ENCODE measurements around the gene CMBL.
"Not testable (repeated sequence)": the region's sequence is repeated elsewhere in the genome, so short reads cannot be mapped to it uniquely, and the experiment has no call there.

CMBL gene

GRCh38 chr5:10348258-10348657 lies 40.6 kb upstream of the CMBL start:
- no CpG with 5 or more reads among the region's 2 CpGs for WGBS (ENCODE audit: extremely low coverage, insufficient coverage, insufficient read length)

DNA sequence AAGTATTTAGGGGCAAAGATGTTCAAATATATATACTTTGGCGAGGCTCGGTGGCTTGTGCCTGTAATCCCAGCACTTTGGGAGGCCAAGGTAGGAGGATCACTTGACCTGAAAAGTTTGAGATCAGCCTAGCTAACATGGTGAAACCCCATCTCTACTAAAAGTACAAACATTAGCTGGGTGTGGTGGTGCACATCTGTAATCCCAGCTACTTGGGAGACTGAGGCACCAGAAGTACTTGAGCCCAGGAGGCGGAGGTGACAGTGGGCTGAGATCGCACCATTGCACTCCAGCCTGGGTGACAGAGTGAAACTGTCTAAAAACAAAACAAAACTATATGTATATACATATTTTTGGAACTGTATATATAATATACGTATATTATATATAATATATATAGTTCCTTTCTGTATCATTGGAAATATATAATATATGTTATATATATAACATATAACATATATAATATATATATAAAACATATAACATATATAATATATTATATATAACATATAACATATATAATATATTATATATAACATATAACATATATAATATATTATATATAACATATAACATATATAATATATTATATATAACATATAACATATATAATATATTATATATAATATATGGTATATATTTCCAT lies 36.9 kb upstream of the CMBL start:
- H3K9ac ChIP-seq (ENCODE audit: low read length); H2BK12ac ChIP-seq (ENCODE audit: low read length); H4K12ac ChIP-seq (ENCODE audit: low read depth, low read length); H3K4ac ChIP-seq (ENCODE audit: low read depth, low read length); H3K23ac ChIP-seq (ENCODE audit: low read length); H3K27ac ChIP-seq (ENCODE audit: low read depth, low read length); H2BK5ac ChIP-seq (ENCODE audit: low read depth, low read length, poor library complexity); H3K79me2 ChIP-seq (ENCODE audit: control insufficient read depth, insufficient read depth, low read length, poor library complexity); H2AFZ ChIP-seq (ENCODE audit: insufficient read depth, low read length, poor library complexity); H3K18ac ChIP-seq (ENCODE audit: low read length); H3K14ac ChIP-seq (ENCODE audit: low read length); H3K4me1 ChIP-seq (ENCODE audit: control insufficient read depth in 1 of 2, insufficient read depth in 2 of 2, low read length in 2 of 2); H3K9me3 ChIP-seq (ENCODE audit: insufficient read depth, low read depth, low read length); H3K4me2 ChIP-seq (ENCODE audit: low read length); H3K4me3 ChIP-seq (ENCODE audit: low read depth, low read length); H2BK120ac ChIP-seq (ENCODE audit: insufficient read depth, low read length, poor library complexity); DNase-seq; H4K8ac ChIP-seq (ENCODE audit: low read depth, low read length); H3K79me1 ChIP-seq (ENCODE audit: low read length); H2AK5ac ChIP-seq (ENCODE audit: low read length); H3K27me3 ChIP-seq (ENCODE audit: insufficient read depth, low read length); H4K91ac ChIP-seq (ENCODE audit: low read depth, low read length); H3K36me3 ChIP-seq (ENCODE audit: control insufficient read depth in 1 of 2, insufficient read depth in 2 of 2, low read length in 2 of 2): not testable (repeated sequence)
- WGBS (ENCODE audit: extremely low coverage, insufficient coverage, insufficient read length), result no CpG with 5 or more reads among the region's 5 CpGs

More at GRCh38 chr5:10348258-10348657, 40.6 kb upstream of the CMBL start:
- Histone ChIP-seq H2BK120ac (ENCODE audit: insufficient read depth, low read length, poor library complexity) (no peak overlapping the region), H3K14ac (ENCODE audit: low read length) (no peak overlapping the region), H4K91ac (ENCODE audit: low read depth, low read length) (no peak overlapping the region), H2AK5ac (ENCODE audit: low read length) (no peak overlapping the region), H4K12ac (ENCODE audit: low read depth, low read length) (no peak overlapping the region), H3K4me1 (ENCODE audit: control insufficient read depth in 1 of 2, insufficient read depth in 2 of 2, low read length in 2 of 2) (peaks cover 0 to 2% of the 10 kb centered on the region in 2 experiments), H2BK5ac (ENCODE audit: low read depth, low read length, poor library complexity) (no peak overlapping the region), H3K9me3 (ENCODE audit: insufficient read depth, low read depth, low read length) (no peaks in the 10 kb centered on the region), H2AFZ (ENCODE audit: insufficient read depth, low read length, poor library complexity) (no peak overlapping the region), H3K18ac (ENCODE audit: low read length) (no peak overlapping the region), H3K27ac (ENCODE audit: low read depth, low read length) (no peak overlapping the region), H3K79me1 (ENCODE audit: low read length) (peaks cover 5% of the 10 kb centered on the region), H3K23ac (ENCODE audit: low read length) (no peak overlapping the region), H3K79me2 (ENCODE audit: control insufficient read depth, insufficient read depth, low read length, poor library complexity) (peaks cover 5% of the 10 kb centered on the region), H4K8ac (ENCODE audit: low read depth, low read length) (no peak overlapping the region), H3K9ac (ENCODE audit: low read length) (no peak overlapping the region), H3K36me3 (ENCODE audit: control insufficient read depth in 1 of 2, insufficient read depth in 2 of 2, low read length in 2 of 2) (no peaks in the 10 kb centered on the region), H3K4me2 (ENCODE audit: low read length) (no peak overlapping the region), H3K4ac (ENCODE audit: low read depth, low read length) (no peak overlapping the region), H3K4me3 (ENCODE audit: low read depth, low read length) (no peak overlapping the region), H2BK12ac (ENCODE audit: low read length) (no peak overlapping the region), H3K27me3 (ENCODE audit: insufficient read depth, low read length) (no peaks in the 10 kb centered on the region)
- no peak for DNase-seq

GRCh38 chr5:10343486-10343885 lies 35.8 kb upstream of the CMBL start:
- no CpG with 5 or more reads among the region's 4 CpGs for WGBS (ENCODE audit: extremely low coverage, insufficient coverage, insufficient read length)
- no peak overlapping the region for H3K27ac ChIP-seq (ENCODE audit: low read depth, low read length)
- no peak overlapping the region for H2BK12ac ChIP-seq (ENCODE audit: low read length)
- H3K4me2 ChIP-seq (ENCODE audit: low read length), result no peak overlapping the region
- no peak overlapping the region for H4K12ac ChIP-seq (ENCODE audit: low read depth, low read length)
- no peak overlapping the region for H2BK120ac ChIP-seq (ENCODE audit: insufficient read depth, low read length, poor library complexity)
- no peak for DNase-seq
- H2BK5ac ChIP-seq (ENCODE audit: low read depth, low read length, poor library complexity), result no peak overlapping the region
- H3K4me1 ChIP-seq (ENCODE audit: control insufficient read depth in 1 of 2, insufficient read depth in 2 of 2, low read length in 2 of 2), result no peaks in the 10 kb centered on the region
- H4K91ac ChIP-seq (ENCODE audit: low read depth, low read length), result no peak overlapping the region
- no peak overlapping the region for H3K4ac ChIP-seq (ENCODE audit: low read depth, low read length)
- H3K4me3 ChIP-seq (ENCODE audit: low read depth, low read length), result no peak overlapping the region
- no peaks in the 10 kb centered on the region for H3K27me3 ChIP-seq (ENCODE audit: insufficient read depth, low read length)
- H3K9me3 ChIP-seq (ENCODE audit: insufficient read depth, low read depth, low read length), result no peaks in the 10 kb centered on the region
- H4K8ac ChIP-seq (ENCODE audit: low read depth, low read length), result no peak overlapping the region
- no peaks in the 10 kb centered on the region for H3K79me2 ChIP-seq (ENCODE audit: control insufficient read depth, insufficient read depth, low read length, poor library complexity)
- no peak overlapping the region for H2AK5ac ChIP-seq (ENCODE audit: low read length)
- no peak overlapping the region for H3K23ac ChIP-seq (ENCODE audit: low read length)
- no peak overlapping the region for H3K9ac ChIP-seq (ENCODE audit: low read length)
- H2AFZ ChIP-seq (ENCODE audit: insufficient read depth, low read length, poor library complexity), result no peak overlapping the region
- H3K18ac ChIP-seq (ENCODE audit: low read length), result no peak overlapping the region
- H3K36me3 ChIP-seq (ENCODE audit: control insufficient read depth in 1 of 2, insufficient read depth in 2 of 2, low read length in 2 of 2), result no peaks in the 10 kb centered on the region
- no peak overlapping the region for H3K14ac ChIP-seq (ENCODE audit: low read length)
- no peaks in the 10 kb centered on the region for H3K79me1 ChIP-seq (ENCODE audit: low read length)

DNA sequence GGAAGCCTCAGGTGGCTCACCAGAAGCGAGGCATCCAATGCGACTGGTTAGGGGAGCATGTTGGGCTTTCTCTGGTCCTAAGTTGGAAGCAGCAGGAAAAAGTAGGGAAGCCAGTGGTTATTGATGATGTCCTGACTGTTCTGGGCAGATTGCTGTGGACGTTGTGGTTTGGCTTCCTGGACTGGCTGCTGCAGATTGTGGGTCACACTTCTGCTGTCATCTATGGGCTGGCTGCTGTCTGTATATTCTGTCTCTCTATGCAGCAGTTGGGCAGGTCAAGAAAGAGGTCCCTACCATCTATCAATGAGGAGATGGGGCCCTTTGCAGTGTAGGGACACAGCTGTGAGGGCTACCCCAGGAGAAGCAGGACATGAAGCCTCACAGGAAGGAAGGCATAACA lies 32.3 kb upstream of the CMBL start:
- no peak overlapping the region for H2BK120ac ChIP-seq (ENCODE audit: insufficient read depth, low read length, poor library complexity)
- no peak overlapping the region for H4K12ac ChIP-seq (ENCODE audit: low read depth, low read length)
- H3K4ac ChIP-seq (ENCODE audit: low read depth, low read length), result no peak overlapping the region
- H3K36me3 ChIP-seq (ENCODE audit: control insufficient read depth in 1 of 2, insufficient read depth in 2 of 2, low read length in 2 of 2), result no peaks in the 10 kb centered on the region
- H3K79me1 ChIP-seq (ENCODE audit: low read length), result no peaks in the 10 kb centered on the region
- DNase-seq, result no peak
- no peak overlapping the region for H3K23ac ChIP-seq (ENCODE audit: low read length)
- no peak overlapping the region for H2BK12ac ChIP-seq (ENCODE audit: low read length)
- no peak overlapping the region for H2AK5ac ChIP-seq (ENCODE audit: low read length)
- H4K91ac ChIP-seq (ENCODE audit: low read depth, low read length), result no peak overlapping the region
- H3K9me3 ChIP-seq (ENCODE audit: insufficient read depth, low read depth, low read length), result no peaks in the 10 kb centered on the region
- no peaks in the 10 kb centered on the region for H3K27me3 ChIP-seq (ENCODE audit: insufficient read depth, low read length)
- H3K79me2 ChIP-seq (ENCODE audit: control insufficient read depth, insufficient read depth, low read length, poor library complexity), result no peaks in the 10 kb centered on the region
- WGBS (ENCODE audit: extremely low coverage, insufficient coverage, insufficient read length), result no CpG with 5 or more reads among the region's 3 CpGs
- no peak overlapping the region for H4K8ac ChIP-seq (ENCODE audit: low read depth, low read length)
- no peak overlapping the region for H3K14ac ChIP-seq (ENCODE audit: low read length)
- no peak overlapping the region for H3K4me3 ChIP-seq (ENCODE audit: low read depth, low read length)
- no peak overlapping the region for H3K9ac ChIP-seq (ENCODE audit: low read length)
- H3K18ac ChIP-seq (ENCODE audit: low read length), result no peak overlapping the region
- H2BK5ac ChIP-seq (ENCODE audit: low read depth, low read length, poor library complexity), result no peak overlapping the region
- peaks cover 0 to 2% of the 10 kb centered on the region in 2 experiments for H3K4me1 ChIP-seq (ENCODE audit: control insufficient read depth in 1 of 2, insufficient read depth in 2 of 2, low read length in 2 of 2)
- H2AFZ ChIP-seq (ENCODE audit: insufficient read depth, low read length, poor library complexity), result no peak overlapping the region
- no peak overlapping the region for H3K27ac ChIP-seq (ENCODE audit: low read depth, low read length)
- no peak overlapping the region for H3K4me2 ChIP-seq (ENCODE audit: low read length)

Measured in trophoblast cell (in vitro differentiated cells and primary cell).